Natural killer cell (primary cell): ENCODE results near the gene CRY2. TPM values are rescaled to one million over a fixed set of nuclear protein-coding genes. Genes with fewer than 3 reads are reported as not detected.

ENCODE experiments used
- ATAC-seq, 3 donors: fragments of 150-1000 bp in 2 of 3; fragments of 200-7000 bp in 1 of 3; cut with Tn5 transposase; 1 replicate in 1 of 3; 2 replicates in 2 of 3; pipeline ENCODE4 v1.10.0; 2021; ENCODE audit warnings: mild to moderate bottlenecking in 2 of 3, moderate library complexity in 2 of 3
- DNase-seq, 2 donors: peaks; one replicate each; pipeline versions ENCODE4 v3.0.0 to v3.0.0-alpha.2; 2013 to 2021; ENCODE audit warnings: mixed read lengths in 1 of 2
- H3K27ac ChIP-seq: one replicate; pipeline ENCODE4 v1.5.1; 2013; ENCODE audit warnings: mild to moderate bottlenecking, low read length
- H3K27me3 ChIP-seq: one replicate; pipeline ENCODE4 v1.6.1; 2013; ENCODE audit warnings: low read length; ENCODE audit not compliant: control insufficient read depth, insufficient read depth
- H3K36me3 ChIP-seq: one replicate; pipeline ENCODE4 v1.6.1; 2013; ENCODE audit warnings: low read length; ENCODE audit not compliant: control insufficient read depth, insufficient read depth
- H3K4me1 ChIP-seq: one replicate; pipeline ENCODE4 v1.6.1; 2013; ENCODE audit warnings: low read length; ENCODE audit not compliant: control insufficient read depth, insufficient read depth
- H3K4me3 ChIP-seq: one replicate; pipeline ENCODE4 v1.5.1; 2013; ENCODE audit warnings: low read length
- H3K9me3 ChIP-seq: one replicate; pipeline ENCODE4 v1.6.1; 2013; ENCODE audit warnings: low read length; ENCODE audit not compliant: control insufficient read depth, insufficient read depth
- H3K27ac Mint-ChIP-seq, 2 donors: one replicate each; pipeline ENCODE4 v1.8.0; 2022; ENCODE audit warnings: mild to moderate bottlenecking in 2 of 2, mixed read lengths in 2 of 2, moderate library complexity in 1 of 2
- H3K27me3 Mint-ChIP-seq, 2 donors: one replicate each; pipeline ENCODE4 v1.8.0; 2022; ENCODE audit warnings: low read depth in 2 of 2, mixed read lengths in 2 of 2
- H3K36me3 Mint-ChIP-seq: one replicate; pipeline ENCODE4 v1.8.0; 2022; ENCODE audit warnings: mixed read lengths
- H3K4me1 Mint-ChIP-seq, 2 donors: one replicate each; pipeline ENCODE4 v1.8.0; 2022; ENCODE audit warnings: mixed read lengths in 2 of 2
- H3K4me3 Mint-ChIP-seq: one replicate; pipeline ENCODE4 v1.8.0; 2022; ENCODE audit warnings: mild to moderate bottlenecking, moderate library complexity, mixed read lengths
- H3K9me3 Mint-ChIP-seq, 2 donors: one replicate each; pipeline ENCODE4 v1.8.0; 2022; ENCODE audit warnings: mixed read lengths in 2 of 2
- CTCF ChIP-seq: fragments of 200-600 bp; IDR thresholded peaks from one replicate; pipeline ENCODE4 v1.8.0; 2022; ENCODE audit warnings: antibody characterized with exemption
- WGBS: methylation state at CpG from one replicate; pipeline ENCODE4 v1.1.7; 2013; ENCODE audit warnings: missing lambda C conversion rate; ENCODE audit not compliant: insufficient coverage; 5-methylcytosine and 5-hydroxymethylcytosine counted together
- intact Hi-C: fragments of 100-400 bp; cut with micrococcal nuclease; formaldehyde crosslinking; loops from one replicate; pipeline ENCODE4 v1.14.2; 2022
- total RNA-seq, 4 donors: library from RNA; stranded (reverse); fragments of 120-200 nt in 1 of 4; gene quantifications; one replicate each; pipeline versions ENCODE4 v1.2.3 to v1.2.4, GENCODE V29; 2013 to 2022

CRY2 gene
- total RNA-seq, 3 donors from 2014 or later (not counting 1 experiment from before 2014, with no cell fraction given), result 124 to 214 (median 141) TPM

- Mint-ChIP-seq H3K4me3 (peak within 1 kb of the TSS; percentile 87), H3K27me3 (peaks cover 6 to 10% of the 10 kb centered on the region in 2 donors), H3K4me1 (peaks cover 27 to 39% of the 10 kb centered on the region in 2 donors), H3K36me3 (no peaks in the 10 kb centered on the region), H3K9me3 (no peaks in the 10 kb centered on the region), H3K27ac (peak within 1 kb of the TSS in 1 of 2 donors; percentile 57)
- TF ChIP-seq CTCF, result no peak
- Histone ChIP-seq H3K4me1 (peaks cover 51% of the 10 kb centered on the region), H3K4me3 (peak within 1 kb of the TSS; percentile 26), H3K9me3 (no peaks in the 10 kb centered on the region), H3K27me3 (peaks cover 7% of the 10 kb centered on the region), H3K27ac (no peak within 1 kb of the TSS), H3K36me3 (no peaks in the 10 kb centered on the region)
- DNase-seq (peak; percentile 16 to 54), ATAC-seq (no peak)
- intact Hi-C loops, result no loop called here
- 2% methylated on average over 73 of the region's 73 CpGs for WGBS
Observed at GRCh38 chr11:45922425-45923082, 75.3 kb downstream of the CRY2 start, which contains the start of gene LARGE2. Gene LARGE2, plus strand, starts transcription at chr11:45922656. Its CDS starts 227 bp downstream, at chr11:45922883.

- Mint-ChIP-seq H3K9me3 (no peaks in the 10 kb centered on the region), H3K4me3 (peak overlapping the region; percentile 75), H3K27me3 (peaks cover 6 to 10% of the 10 kb centered on the region in 2 donors), H3K27ac (peak overlapping the region in 1 of 2 donors; percentile 21), H3K36me3 (no peaks in the 10 kb centered on the region), H3K4me1 (peaks cover 14 to 24% of the 10 kb centered on the region in 2 donors)
- no peak for TF ChIP-seq CTCF
- peaks cover 56% of the 10 kb centered on the region for H3K4me1 ChIP-seq
- H3K27ac ChIP-seq, result no peak overlapping the region
- H3K4me3 ChIP-seq, result no peak overlapping the region
- peaks cover 7% of the 10 kb centered on the region for H3K27me3 ChIP-seq
- peak in 1 of 2 donors; percentile 6 for DNase-seq
- ATAC-seq, result no peak
- intact Hi-C loops, result no loop called here
- 84% methylated on average over 22 of the region's 22 CpGs for WGBS
- no peaks in the 10 kb centered on the region for H3K9me3 ChIP-seq
- no peaks in the 10 kb centered on the region for H3K36me3 ChIP-seq
Observed at GRCh38 chr11:45924036-45924915, 77.0 kb downstream of the CRY2 start.

- Mint-ChIP-seq H3K9me3 (no peaks in the 10 kb centered on the region), H3K36me3 (no peaks in the 10 kb centered on the region), H3K4me3 (no peak overlapping the region), H3K4me1 (peaks cover 18 to 29% of the 10 kb centered on the region in 2 donors), H3K27ac (no peak overlapping the region), H3K27me3 (peaks cover 6 to 10% of the 10 kb centered on the region in 2 donors)
- 98% methylated on average over 6 of the region's 6 CpGs for WGBS
- intact Hi-C loops, result no loop called here
- no peak for DNase-seq
- ATAC-seq, result no peak
- H3K9me3 ChIP-seq, result no peaks in the 10 kb centered on the region
- H3K4me3 ChIP-seq, result no peak overlapping the region
- no peak for TF ChIP-seq CTCF
- peaks cover 7% of the 10 kb centered on the region for H3K27me3 ChIP-seq
- peaks cover 56% of the 10 kb centered on the region for H3K4me1 ChIP-seq
- no peak overlapping the region for H3K27ac ChIP-seq
- no peaks in the 10 kb centered on the region for H3K36me3 ChIP-seq
Observed at GRCh38 chr11:45924927-45925326, 77.7 kb downstream of the CRY2 start.
